Measurements from ENCODE around the gene CEP112. TPM values are rescaled to one million over a fixed set of nuclear protein-coding genes. Genes with fewer than 3 reads are reported as not detected.
A peak's percentile ranks its signal among the peaks of the same experiment; 100 is the strongest.
"Not testable (repeated sequence)": the region's sequence is repeated elsewhere in the genome, so short reads cannot be mapped to it uniquely, and the experiment has no call there.

The CEP112 gene
- polyA plus RNA-seq, 12 donors, result 7.2 to 23.3 (median 18.0) TPM; not detected in 1

DNA sequence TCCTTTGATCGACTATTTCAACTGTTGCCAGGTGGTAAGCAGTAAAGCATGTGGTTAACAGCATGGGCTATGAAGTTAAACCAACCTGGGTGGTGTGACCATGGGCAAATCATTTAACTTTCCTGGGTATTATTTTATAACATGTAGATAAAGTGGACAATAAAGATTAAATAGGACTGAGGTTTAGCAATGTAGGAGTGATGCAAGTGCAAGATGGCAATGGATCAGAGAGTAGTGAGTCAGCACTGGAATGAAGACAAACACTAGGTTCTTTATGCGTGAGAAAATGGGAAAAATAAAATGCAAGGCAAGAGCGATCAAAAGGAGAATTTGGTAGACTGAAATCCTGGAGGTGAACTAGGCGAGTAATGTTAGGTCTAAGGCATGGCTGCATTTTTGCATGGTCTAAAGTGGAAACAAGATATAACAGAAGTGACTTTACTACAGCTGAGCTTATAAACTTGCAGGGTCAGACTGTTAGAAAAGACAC is 408.0 kb downstream of the CEP112 start:
- no peak for DNase-seq

GRCh38 chr17:65782104-65782706 is 409.7 kb downstream of the CEP112 start:
- not testable (repeated sequence) for DNase-seq

- DNase-seq, result no peak
Observed at GRCh38 chr17:65780111-65780510, 411.8 kb downstream of the CEP112 start.

DNA sequence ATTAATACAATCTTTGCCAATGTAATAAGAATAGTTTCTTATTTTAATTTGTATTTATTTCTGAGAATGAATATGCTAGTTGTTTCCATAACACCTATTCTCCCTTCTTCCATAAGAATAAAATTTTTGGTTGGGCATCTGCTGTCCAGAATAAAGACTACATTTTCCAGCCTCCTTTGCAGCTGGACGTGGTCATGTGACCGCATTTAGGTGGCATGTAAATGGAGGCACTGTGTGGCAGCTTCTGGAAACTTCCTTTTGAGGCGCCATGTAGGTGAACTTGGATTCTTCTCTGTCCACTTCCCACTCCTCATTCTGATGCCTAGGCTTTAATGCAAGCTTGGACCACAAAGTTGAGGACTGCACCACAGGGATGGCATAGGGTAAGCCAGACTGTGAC is 415.0 kb downstream of the CEP112 start:
- no peak for DNase-seq

- DNase-seq, result no peak
Observed at GRCh38 chr17:65774787-65775186, 417.1 kb downstream of the CEP112 start.

GRCh38 chr17:65772989-65773388 is 418.9 kb downstream of the CEP112 start:
- no peak for DNase-seq

- no peak for DNase-seq
Observed at GRCh38 chr17:65771704-65772103, 420.2 kb downstream of the CEP112 start.

GRCh38 chr17:65763786-65764185 is 428.1 kb downstream of the CEP112 start:
- DNase-seq, result no peak

GRCh38 chr17:65762973-65763372 is 429.0 kb downstream of the CEP112 start:
- no peak for DNase-seq

- no peak for DNase-seq
Observed at GRCh38 chr17:65759532-65759931, 432.4 kb downstream of the CEP112 start.

DNA sequence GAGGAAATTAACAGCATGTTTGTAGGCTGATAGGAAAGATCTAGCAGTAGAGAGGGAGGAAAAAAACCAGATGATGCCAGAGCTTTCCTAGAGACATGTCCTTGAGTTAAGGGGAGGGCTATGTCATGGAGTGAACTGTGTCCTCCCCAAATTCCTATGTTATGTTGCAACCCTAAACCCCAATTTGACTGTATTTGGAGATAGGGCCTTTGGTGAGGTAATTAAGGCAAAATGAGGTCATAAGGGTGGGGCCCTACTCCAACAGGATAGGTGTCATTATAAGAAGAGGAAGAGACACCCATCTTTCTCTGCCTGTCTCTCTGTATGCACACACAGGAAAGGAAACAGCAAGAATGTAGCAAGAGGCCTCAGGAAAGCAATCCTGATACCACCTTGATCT is 435.2 kb downstream of the CEP112 start:
- no peak for DNase-seq

GRCh38 chr17:65755799-65756198 is 436.1 kb downstream of the CEP112 start:
- DNase-seq, result no peak

DNA sequence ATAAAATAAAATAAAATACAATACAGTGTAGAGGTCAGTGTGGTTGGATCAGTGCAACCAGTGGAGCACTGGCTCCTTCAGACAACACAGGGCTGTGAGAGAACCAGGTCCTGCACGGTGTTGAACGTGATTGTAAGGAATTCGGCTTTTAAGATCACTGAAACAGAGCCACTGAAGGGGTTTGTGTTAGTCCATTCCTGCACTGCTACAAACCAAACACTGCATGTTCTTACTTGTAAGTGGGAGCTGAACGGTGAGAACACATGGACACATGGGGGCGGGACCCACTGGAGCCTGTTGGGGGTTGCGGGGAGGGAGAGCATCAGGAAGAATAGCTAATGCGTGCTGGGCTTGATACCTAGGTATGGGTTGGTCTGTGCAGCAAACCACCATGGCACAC is 437.3 kb downstream of the CEP112 start:
- no peak for DNase-seq

DNA sequence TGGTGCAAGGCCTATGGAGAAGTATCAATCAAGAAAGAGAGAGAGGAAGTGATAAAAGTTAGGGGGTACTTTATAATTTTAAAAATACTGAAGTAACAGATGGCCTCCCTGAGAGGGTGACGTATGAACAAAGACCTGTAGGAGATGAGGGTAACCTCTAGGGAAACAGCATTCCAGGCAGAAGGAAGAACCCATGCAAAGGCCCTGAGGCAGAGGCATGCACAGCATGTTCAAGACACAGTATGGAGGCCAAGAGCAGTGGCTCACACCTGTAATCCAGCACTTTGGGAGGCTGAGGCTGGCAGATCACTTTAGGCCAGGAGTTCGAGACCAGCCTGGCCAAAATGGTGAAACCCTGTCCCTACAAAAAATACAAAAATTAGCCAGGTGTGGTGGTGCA is 437.9 kb downstream of the CEP112 start:
- no peak for DNase-seq

GRCh38 chr17:65753348-65753747 is 438.6 kb downstream of the CEP112 start:
- DNase-seq, result no peak

GRCh38 chr17:65751263-65751662 is 440.7 kb downstream of the CEP112 start:
- no peak for DNase-seq

DNA sequence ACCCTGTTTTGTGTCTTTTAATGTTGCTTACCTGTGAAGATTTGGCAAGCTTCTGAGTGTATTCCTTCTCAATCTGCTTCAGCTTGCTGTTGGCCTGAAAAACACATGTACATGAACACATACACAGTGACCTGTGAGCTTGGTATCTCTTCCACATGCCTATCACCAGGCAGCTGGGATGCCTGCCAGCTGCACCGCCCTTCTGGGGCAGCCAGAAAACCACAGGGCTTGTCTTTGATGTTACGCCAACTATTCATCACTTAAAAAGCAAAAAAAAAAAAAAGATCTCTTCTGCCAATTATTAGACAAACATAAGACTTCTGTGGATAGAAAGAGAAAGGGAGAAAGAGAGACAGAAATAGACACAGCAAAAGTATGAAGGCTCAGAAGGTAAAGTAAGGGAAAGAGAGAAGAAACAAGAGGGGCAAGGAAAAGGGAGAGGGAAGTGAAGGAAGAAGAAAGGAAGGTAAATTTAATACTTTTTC is 441.3 kb downstream of the CEP112 start:
- DNase-seq, result peak; percentile 23

GRCh38 chr17:65750166-65750565 is 441.8 kb downstream of the CEP112 start:
- no peak for DNase-seq

DNA sequence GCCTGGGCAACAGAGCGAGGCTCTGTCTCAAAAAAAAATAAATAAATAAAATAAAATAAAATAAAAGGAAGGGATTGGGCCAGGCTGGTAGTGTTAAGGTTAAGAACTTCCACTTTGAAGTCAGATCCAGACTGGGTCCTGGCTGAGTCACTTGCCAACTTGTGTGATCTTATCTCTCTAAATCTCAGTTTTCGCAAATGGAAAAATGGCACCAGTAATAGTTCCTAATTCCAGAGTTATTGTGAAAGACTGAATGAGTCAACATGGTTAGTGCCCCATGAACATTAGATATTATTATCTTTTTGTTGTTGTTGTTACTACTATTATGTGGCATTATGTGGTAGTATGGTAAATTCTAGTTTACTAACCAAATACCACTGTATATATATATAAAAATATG is 442.5 kb downstream of the CEP112 start:
- DNase-seq, result no peak

DNA sequence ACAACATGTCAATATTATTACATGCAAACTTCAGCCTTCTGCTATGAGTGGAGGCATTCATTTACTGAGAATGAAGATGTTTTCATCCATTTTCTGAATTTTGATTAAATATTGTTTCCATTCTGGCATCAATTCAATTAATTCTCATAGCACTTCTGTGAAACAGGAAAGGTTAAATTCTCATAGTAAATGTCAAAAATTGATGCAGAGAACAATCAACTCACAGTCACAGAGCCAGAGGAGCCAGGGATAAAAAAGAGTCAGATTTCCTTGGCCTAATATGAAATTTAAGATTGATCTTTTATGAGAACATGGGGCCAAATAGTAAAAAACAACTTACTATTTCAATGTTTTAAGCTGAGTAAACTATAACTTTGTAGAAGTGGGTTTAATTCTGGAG is 446.7 kb downstream of the CEP112 start:
- no peak for DNase-seq

GRCh38 chr17:65743308-65743655 is 448.7 kb downstream of the CEP112 start:
- DNase-seq, result peak; percentile 27

DNA sequence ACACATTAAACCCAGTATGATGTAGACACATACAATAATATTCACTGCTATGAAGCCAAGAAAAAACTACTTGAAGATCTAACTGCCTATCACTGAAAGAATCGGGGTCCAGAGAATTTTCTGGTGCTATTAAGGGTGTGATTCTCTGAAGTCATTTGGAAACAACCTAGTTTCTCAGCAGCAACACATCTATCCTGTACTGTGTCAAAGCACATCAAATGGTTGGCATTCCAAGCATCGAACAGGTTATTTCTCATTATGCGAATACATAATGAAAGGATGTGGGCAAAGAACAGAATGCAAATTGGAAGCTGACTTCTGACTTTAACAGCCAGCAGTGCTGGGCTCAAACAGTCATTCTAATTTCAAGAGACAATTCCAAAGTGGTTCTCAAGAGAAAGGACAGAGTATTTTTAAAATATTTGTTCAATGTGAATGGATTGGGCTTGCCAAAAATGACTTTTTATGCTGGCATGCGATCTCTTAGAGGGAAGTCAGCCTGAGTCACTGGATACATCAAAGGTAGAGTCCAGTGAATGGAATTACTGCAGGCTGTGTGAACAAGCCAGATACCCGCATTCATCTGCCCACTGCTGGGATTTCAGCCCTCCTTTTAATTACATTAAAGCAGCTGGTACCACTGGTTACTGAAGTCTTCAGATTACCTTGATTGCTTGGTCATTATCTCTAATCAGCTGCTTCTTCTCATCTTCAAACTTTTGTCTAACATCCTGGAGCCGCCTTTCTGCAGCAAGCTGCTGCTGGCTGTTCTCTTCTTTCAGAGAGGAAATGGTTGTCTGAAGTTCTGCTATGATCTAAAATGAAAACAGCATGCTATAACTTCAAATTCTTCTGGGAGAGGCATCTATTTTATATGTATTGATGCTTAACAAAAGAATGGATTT is 449.3 kb downstream of the CEP112 start:
- DNase-seq, result peak; percentile 48

GRCh38 chr17:65741710-65742109 is 450.2 kb downstream of the CEP112 start:
- no peak for DNase-seq
